Astrocyte (in vitro differentiated cells and primary cell): ENCODE results near the gene RFX7. TPM values are rescaled to one million over a fixed set of nuclear protein-coding genes. Genes with fewer than 3 reads are reported as not detected.

Experiments
- DNase-seq: peaks from one replicate; pipeline ENCODE4 v3.0.0-alpha.2; 2010; ENCODE audit warnings: low read depth
- FAIRE-seq: peaks from 2 replicates; lab custom pipeline; 2011; peaks lifted over from hg19 to GRCh38; lab: Jason Lieb, UNC
- H2AFZ ChIP-seq: 2 replicates; pipeline ENCODE4 v1.6.0; 2012; ENCODE audit warnings: low read depth, low read length, inconsistent platforms
- H3K27ac ChIP-seq: 2 replicates; pipeline ENCODE4 v1.5.1; 2011; ENCODE audit warnings: low read depth, low read length, inconsistent platforms
- H3K27me3 ChIP-seq: 2 replicates; pipeline ENCODE4 v1.6.0; 2011; ENCODE audit warnings: low read length, inconsistent platforms; ENCODE audit not compliant: insufficient read depth
- H3K36me3 ChIP-seq: 2 replicates; pipeline ENCODE4 v1.5.1; 2011; ENCODE audit warnings: low read length, inconsistent platforms; ENCODE audit not compliant: insufficient read depth
- H3K4me1 ChIP-seq: 2 replicates; pipeline ENCODE4 v1.5.1; 2011; ENCODE audit warnings: low read length, inconsistent platforms; ENCODE audit not compliant: insufficient read depth
- H3K4me2 ChIP-seq: 2 replicates; pipeline ENCODE4 v1.6.0; 2012; ENCODE audit warnings: low read length, inconsistent platforms
- H3K4me3 ChIP-seq: 2 replicates; pipeline ENCODE4 v1.5.1; 2011; ENCODE audit warnings: low read depth, mild to moderate bottlenecking, low read length, inconsistent platforms; ENCODE audit not compliant: insufficient read depth
- H3K79me2 ChIP-seq: 2 replicates; pipeline ENCODE4 v1.6.0; 2012; ENCODE audit warnings: mild to moderate bottlenecking, low read length, inconsistent platforms; ENCODE audit not compliant: insufficient read depth
- H3K9ac ChIP-seq: 2 replicates; pipeline ENCODE4 v1.6.0; 2012; ENCODE audit warnings: mild to moderate bottlenecking, low read length, inconsistent platforms
- H3K9me3 ChIP-seq: 2 replicates; pipeline ENCODE4 v1.5.1; 2012; ENCODE audit warnings: low read depth, mild to moderate bottlenecking, low read length, inconsistent platforms; ENCODE audit not compliant: insufficient read depth
- H4K20me1 ChIP-seq: 2 replicates; pipeline ENCODE4 v1.6.0; 2012; ENCODE audit warnings: low read length, inconsistent platforms; ENCODE audit not compliant: insufficient read depth
- H3K27ac Mint-ChIP-seq: one replicate; pipeline ENCODE4 v1.8.0; 2021; ENCODE audit warnings: mild to moderate bottlenecking, mixed read lengths; ENCODE audit not compliant: unreplicated experiment
- H3K27me3 Mint-ChIP-seq: one replicate; pipeline ENCODE4 v1.8.0; 2021; ENCODE audit warnings: low read depth, mixed read lengths; ENCODE audit not compliant: unreplicated experiment
- H3K36me3 Mint-ChIP-seq: one replicate; pipeline ENCODE4 v1.8.0; 2021; ENCODE audit warnings: low read depth, mixed read lengths; ENCODE audit not compliant: unreplicated experiment
- H3K4me1 Mint-ChIP-seq: one replicate; pipeline ENCODE4 v1.8.0; 2021; ENCODE audit warnings: low read depth, mixed read lengths; ENCODE audit not compliant: unreplicated experiment
- H3K4me3 Mint-ChIP-seq: one replicate; pipeline ENCODE4 v1.8.0; 2021; ENCODE audit warnings: mild to moderate bottlenecking, moderate library complexity, mixed read lengths; ENCODE audit not compliant: unreplicated experiment
- H3K9me3 Mint-ChIP-seq: one replicate; pipeline ENCODE4 v1.8.0; 2021; ENCODE audit warnings: mild to moderate bottlenecking, mixed read lengths; ENCODE audit not compliant: unreplicated experiment
- CTCF ChIP-seq: IDR thresholded peaks from 2 replicates; pipeline ENCODE4 v1.5.1; 2011; ENCODE audit warnings: low read depth, mild to moderate bottlenecking, inconsistent platforms, low read length, moderate library complexity; ENCODE audit not compliant: insufficient read depth
- EZH2 ChIP-seq: IDR thresholded peaks from 2 replicates; pipeline ENCODE4 v1.6.1; 2012; ENCODE audit warnings: mild to moderate bottlenecking, low read length, inconsistent platforms; ENCODE audit not compliant: insufficient read depth
- total RNA-seq: library from RNA; stranded (reverse); gene quantifications from 2 replicates; pipeline ENCODE4 v1.2.1, GENCODE V29; 2021

RFX7 gene
- total RNA-seq, 1 donor from 2014 or later, result 46.3 TPM

- Mint-ChIP-seq H3K27ac (peak overlapping the region; percentile 34), H3K36me3 (no peaks in the 10 kb centered on the region)
- no peak for FAIRE-seq
These were observed 200.4 kb downstream of the RFX7 start for GRCh38 chr15:56042982-56043980.

GRCh38 chr15:56042498-56042897, 201.2 kb downstream of the RFX7 start:
- H2AFZ ChIP-seq, result no peak overlapping the region
- H3K36me3 ChIP-seq, result no peaks in the 10 kb centered on the region
- H3K27ac ChIP-seq, result no peak overlapping the region
- no peak overlapping the region for H3K4me2 ChIP-seq
- peaks cover 2% of the 10 kb centered on the region for H3K9me3 Mint-ChIP-seq
- H3K9ac ChIP-seq, result no peak overlapping the region
- no peaks in the 10 kb centered on the region for H3K36me3 Mint-ChIP-seq
- TF ChIP-seq EZH2, result no peak
- no peak for TF ChIP-seq CTCF
- H3K27me3 Mint-ChIP-seq, result no peaks in the 10 kb centered on the region
- H4K20me1 ChIP-seq, result no peaks in the 10 kb centered on the region
- H3K4me3 ChIP-seq, result no peak overlapping the region
- H3K79me2 ChIP-seq, result no peaks in the 10 kb centered on the region
- FAIRE-seq (no peak), DNase-seq (no peak)
- no peak overlapping the region for H3K27ac Mint-ChIP-seq
- no peak overlapping the region for H3K4me3 Mint-ChIP-seq
- peaks cover 10% of the 10 kb centered on the region for H3K4me1 ChIP-seq
- no peaks in the 10 kb centered on the region for H3K27me3 ChIP-seq
- H3K4me1 Mint-ChIP-seq, result peaks cover 27% of the 10 kb centered on the region
- no peaks in the 10 kb centered on the region for H3K9me3 ChIP-seq

More at GRCh38 chr15:56042982-56043980, 200.4 kb downstream of the RFX7 start:
- H3K36me3 ChIP-seq, result no peaks in the 10 kb centered on the region
- H4K20me1 ChIP-seq, result no peaks in the 10 kb centered on the region
- no peak for DNase-seq
- H3K4me2 ChIP-seq, result no peak overlapping the region
- Mint-ChIP-seq H3K27me3 (no peaks in the 10 kb centered on the region), H3K4me3 (no peak overlapping the region), H3K9me3 (peaks cover 2% of the 10 kb centered on the region), H3K4me1 (peaks cover 33% of the 10 kb centered on the region)
- peaks cover 10% of the 10 kb centered on the region for H3K4me1 ChIP-seq
- H3K79me2 ChIP-seq, result no peaks in the 10 kb centered on the region
- H3K4me3 ChIP-seq, result no peak overlapping the region
- H3K27me3 ChIP-seq, result no peaks in the 10 kb centered on the region
- H3K27ac ChIP-seq, result no peak overlapping the region
- H3K9ac ChIP-seq, result no peak overlapping the region
- TF ChIP-seq EZH2 (no peak), CTCF (no peak)
- no peak overlapping the region for H2AFZ ChIP-seq
- H3K9me3 ChIP-seq, result no peaks in the 10 kb centered on the region

- Mint-ChIP-seq H3K4me3 (no peak overlapping the region), H3K27ac (no peak overlapping the region), H3K27me3 (no peaks in the 10 kb centered on the region), H3K4me1 (peaks cover 25% of the 10 kb centered on the region), H3K9me3 (peaks cover 2% of the 10 kb centered on the region), H3K36me3 (no peaks in the 10 kb centered on the region)
- H2AFZ ChIP-seq, result no peak overlapping the region
- H4K20me1 ChIP-seq, result no peaks in the 10 kb centered on the region
- DNase-seq (no peak), FAIRE-seq (no peak)
- no peak overlapping the region for H3K4me2 ChIP-seq
- H3K27me3 ChIP-seq, result no peaks in the 10 kb centered on the region
- no peaks in the 10 kb centered on the region for H3K79me2 ChIP-seq
- H3K36me3 ChIP-seq, result no peaks in the 10 kb centered on the region
- peaks cover 10% of the 10 kb centered on the region for H3K4me1 ChIP-seq
- H3K9ac ChIP-seq, result no peak overlapping the region
- H3K27ac ChIP-seq, result no peak overlapping the region
- TF ChIP-seq CTCF (no peak), EZH2 (no peak)
- no peak overlapping the region for H3K4me3 ChIP-seq
- H3K9me3 ChIP-seq, result no peaks in the 10 kb centered on the region
These were observed 201.6 kb downstream of the RFX7 start for GRCh38 chr15:56042031-56042430.
